Measurements from ENCODE around the gene DIAPH3.

Gene DIAPH3

DNA sequence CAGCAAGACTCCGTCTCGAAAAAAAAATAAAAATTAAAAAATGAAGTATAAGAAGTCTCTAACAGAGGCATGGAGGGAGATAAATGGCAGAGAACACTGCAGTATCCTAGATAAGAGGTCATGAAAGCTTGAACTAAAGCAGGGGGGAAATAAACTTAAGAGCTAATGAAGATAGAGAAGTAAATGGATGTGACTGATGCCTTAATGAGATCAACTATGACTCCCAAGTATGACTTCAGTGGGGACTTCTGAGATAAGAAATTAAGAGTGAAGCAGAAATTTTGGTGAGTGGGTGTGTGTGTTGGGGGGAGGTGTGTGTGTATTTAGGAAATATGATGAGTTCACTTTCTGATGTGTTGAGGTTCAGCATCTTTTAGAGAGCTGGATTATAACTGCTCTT, 55.1 kb downstream of the DIAPH3 start:
- no peak for DNase-seq (ENCODE audit: low read depth)
- H3K4me3 ChIP-seq (ENCODE audit: low read depth, low read length), result no peak overlapping the region
- TF ChIP-seq, protein P1, sequence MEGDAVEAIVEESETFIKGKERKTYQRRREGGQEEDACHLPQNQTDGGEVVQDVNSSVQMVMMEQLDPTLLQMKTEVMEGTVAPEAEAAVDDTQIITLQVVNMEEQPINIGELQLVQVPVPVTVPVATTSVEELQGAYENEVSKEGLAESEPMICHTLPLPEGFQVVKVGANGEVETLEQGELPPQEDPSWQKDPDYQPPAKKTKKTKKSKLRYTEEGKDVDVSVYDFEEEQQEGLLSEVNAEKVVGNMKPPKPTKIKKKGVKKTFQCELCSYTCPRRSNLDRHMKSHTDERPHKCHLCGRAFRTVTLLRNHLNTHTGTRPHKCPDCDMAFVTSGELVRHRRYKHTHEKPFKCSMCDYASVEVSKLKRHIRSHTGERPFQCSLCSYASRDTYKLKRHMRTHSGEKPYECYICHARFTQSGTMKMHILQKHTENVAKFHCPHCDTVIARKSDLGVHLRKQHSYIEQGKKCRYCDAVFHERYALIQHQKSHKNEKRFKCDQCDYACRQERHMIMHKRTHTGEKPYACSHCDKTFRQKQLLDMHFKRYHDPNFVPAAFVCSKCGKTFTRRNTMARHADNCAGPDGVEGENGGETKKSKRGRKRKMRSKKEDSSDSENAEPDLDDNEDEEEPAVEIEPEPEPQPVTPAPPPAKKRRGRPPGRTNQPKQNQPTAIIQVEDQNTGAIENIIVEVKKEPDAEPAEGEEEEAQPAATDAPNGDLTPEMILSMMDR (IDR thresholded peaks at IDR 0.05; ENCODE audit: insufficient read depth, low read depth, low read length, missing control alignments), result no peak

DNA sequence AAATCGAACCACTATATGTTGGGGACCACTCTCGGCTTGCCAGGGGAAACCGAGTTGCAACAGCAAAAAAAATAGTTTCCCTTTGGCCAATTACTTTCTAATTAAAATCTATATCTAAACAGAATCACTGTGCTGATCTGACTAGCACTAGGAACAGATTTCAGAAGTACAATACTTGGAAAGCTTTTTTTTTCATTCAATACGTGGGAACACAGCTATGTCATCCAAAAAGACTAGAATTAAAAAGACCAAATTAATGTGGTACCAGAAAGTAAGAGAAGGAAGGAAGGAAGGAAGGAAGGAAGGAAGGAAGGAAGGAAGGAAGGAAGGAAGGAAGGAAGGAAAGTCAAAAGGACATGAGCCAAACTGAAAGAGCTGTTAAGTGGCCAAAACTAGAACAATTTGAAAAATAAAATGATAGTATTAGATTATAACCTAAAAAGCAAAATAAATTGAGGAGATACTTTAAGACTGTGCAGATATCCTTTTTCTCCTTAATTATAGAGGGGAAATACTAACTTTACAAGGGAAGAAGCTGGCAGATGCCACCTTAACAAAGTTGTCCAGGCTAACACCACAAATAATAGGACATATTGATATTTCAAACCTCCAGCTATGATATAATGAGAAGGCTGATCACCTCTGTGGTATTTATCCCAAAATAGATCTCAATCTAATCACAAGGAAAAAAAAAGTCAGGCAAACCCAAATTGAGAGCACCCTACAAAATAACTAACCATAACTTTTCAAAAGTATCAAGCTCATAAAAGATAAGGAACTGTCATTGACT, 63.9 kb downstream of the DIAPH3 start:
- H3K4me3 ChIP-seq (ENCODE audit: low read depth, low read length), result no peak overlapping the region
- TF ChIP-seq, protein P1 (IDR thresholded peaks at IDR 0.05; ENCODE audit: insufficient read depth, low read depth, low read length, missing control alignments), result no peak
- DNase-seq (ENCODE audit: low read depth), result no peak

DNA sequence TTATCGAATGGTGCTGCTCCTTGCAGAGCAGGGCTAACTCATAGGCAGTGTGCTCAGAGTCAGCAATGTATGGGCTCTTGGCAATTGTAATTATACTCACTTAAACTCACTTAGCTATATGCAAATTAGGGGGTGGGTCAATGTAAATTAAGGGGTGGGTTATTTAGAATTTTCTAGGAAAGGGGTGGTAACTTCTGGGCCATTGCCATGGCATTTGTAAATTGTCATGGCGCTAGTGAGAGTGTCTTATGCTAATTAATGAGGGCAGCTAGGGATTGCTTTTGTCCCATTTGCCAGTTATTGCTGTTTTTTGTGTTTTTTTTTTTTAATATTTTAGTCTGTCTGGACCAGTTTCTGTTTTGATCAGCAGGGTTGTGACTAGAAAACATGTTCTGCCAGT, 68.4 kb downstream of the DIAPH3 start:
- TF ChIP-seq, protein P1 (IDR thresholded peaks at IDR 0.05; ENCODE audit: insufficient read depth, low read depth, low read length, missing control alignments), result no peak
- no peak overlapping the region for H3K4me3 ChIP-seq (ENCODE audit: low read depth, low read length)
- DNase-seq (ENCODE audit: low read depth), result no peak

DNA sequence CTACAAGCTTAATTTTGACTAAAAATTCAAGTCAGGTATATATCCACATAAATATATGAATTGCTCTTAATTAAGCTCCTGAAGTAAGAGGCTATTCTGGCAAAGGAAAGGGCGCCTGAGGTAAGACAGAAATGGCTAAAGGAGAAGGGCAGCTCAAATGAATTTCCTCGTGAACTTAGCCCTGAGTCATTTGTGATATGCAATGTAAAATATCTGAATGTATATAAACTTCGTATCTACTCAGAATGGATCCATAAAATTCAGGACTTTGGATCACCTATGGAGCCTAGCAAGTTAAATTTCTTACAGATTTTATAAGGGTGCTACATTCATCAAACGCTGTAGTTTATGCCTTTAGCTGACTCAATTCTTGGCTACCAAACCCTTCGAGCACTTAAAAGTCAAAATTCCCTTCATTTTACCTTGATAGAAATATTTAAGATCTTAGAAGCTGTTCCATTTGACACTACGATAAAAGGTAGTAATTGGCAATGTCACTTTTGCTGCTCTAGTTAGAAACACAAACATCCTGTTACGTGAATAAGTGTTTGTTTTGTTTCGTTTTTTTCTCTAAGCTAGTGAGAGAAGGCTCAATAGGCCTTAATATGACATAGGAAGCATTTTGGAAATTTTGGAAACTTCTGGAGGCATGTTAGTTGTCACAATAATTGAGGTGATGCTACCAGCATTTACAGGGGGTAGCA, 69.2 kb downstream of the DIAPH3 start:
- TF ChIP-seq, protein P1 (IDR thresholded peaks at IDR 0.05; ENCODE audit: insufficient read depth, low read depth, low read length, missing control alignments), result no peak
- DNase-seq (ENCODE audit: low read depth), result no peak
- no peak overlapping the region for H3K4me3 ChIP-seq (ENCODE audit: low read depth, low read length)

DNA sequence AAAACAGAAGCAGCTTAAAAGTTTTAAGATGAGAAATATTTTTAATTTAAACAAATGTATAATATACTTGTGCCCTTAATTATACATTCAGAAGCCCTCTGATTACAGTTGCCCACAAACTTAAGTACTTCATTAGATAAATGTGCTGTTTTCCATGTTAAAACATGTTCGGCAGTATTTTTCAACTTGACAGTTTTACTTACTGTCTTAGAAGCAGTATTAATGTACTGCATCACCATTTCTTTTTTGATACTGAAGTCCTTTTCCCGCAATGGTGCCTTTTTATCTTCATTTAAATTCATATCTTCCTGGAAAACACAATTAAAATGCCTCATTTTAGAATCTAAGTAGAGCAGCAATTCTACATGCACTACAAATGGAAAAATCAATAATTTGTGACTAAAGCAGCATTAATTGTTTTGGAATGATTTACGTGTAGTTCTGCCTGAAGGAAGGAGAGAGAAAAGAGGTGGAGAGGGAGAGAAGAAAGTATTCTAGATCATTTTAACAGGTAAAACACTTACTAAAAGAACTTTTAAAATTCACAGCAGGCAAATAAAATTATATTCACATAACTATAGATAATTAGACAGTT, 70.2 kb downstream of the DIAPH3 start:
- TF ChIP-seq, protein P1 (IDR thresholded peaks at IDR 0.05; ENCODE audit: insufficient read depth, low read depth, low read length, missing control alignments), result no peak
- H3K4me3 ChIP-seq (ENCODE audit: low read depth, low read length), result no peak overlapping the region
- no peak for DNase-seq (ENCODE audit: low read depth)

DNA sequence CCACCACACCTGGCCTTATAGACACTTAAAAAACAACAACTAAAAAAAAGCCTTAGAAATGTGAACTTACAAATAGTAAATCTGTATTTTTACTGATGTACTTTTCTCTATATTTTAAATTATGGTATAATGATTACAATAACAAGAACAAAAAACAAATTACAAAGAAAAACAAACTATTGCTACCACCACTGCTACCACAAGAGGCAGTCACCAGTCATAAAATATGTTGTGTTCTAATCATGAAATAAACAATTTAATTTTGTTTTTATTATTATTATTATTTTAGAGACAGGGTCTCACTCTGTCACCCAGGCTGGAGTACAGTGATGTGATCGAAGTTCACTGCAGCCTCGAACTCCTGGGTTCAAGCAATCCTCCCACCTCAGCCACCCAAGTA, 72.2 kb downstream of the DIAPH3 start:
- DNase-seq (ENCODE audit: low read depth), result no peak
- TF ChIP-seq, protein P1 (IDR thresholded peaks at IDR 0.05; ENCODE audit: insufficient read depth, low read depth, low read length, missing control alignments), result no peak
- H3K4me3 ChIP-seq (ENCODE audit: low read depth, low read length), result no peak overlapping the region
